Activated CD4-positive, alpha-beta T cell treated with anti-CD3 and anti-CD28 coated beads for 4 hours (primary cell): ENCODE measurements around the gene PSG11.
"Not testable (repeated sequence)": the region's sequence is repeated elsewhere in the genome, so short reads cannot be mapped to it uniquely, and the experiment has no call there.

ENCODE experiments used
- DNase-seq, 2 donors: peaks; one replicate each; pipeline ENCODE4 v3.0.0-alpha.2; 2020

PSG11 gene

DNA sequence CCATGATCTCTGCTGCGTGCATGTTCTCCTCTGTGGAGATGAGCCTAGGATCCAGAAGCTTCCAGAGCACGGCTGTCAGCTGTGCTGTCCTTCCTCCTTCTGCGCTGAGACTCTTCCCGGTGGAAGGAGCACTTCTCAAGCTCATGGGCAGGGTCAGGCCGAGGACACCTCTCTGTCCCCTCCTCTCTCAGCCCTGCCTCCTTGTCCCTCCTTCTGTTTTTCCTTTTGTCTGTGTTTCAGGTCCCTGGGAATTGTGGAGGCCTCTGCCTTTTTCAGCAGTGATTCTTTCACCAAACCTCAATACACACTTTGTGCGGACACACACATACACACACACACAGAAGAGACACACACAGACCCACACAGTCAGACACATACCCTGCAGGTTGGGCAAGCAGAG is at the start of gene PSG11:
Gene PSG11, minus strand, starts transcription at position 101 of the 400 bp plus-strand sequence. Its CDS starts 97 bp downstream, at position 4.
- not testable (repeated sequence) for DNase-seq

- DNase-seq, result not testable (repeated sequence)
Measured at GRCh38 chr19:43062418-43062817, 36.1 kb upstream of the PSG11 start.

DNA sequence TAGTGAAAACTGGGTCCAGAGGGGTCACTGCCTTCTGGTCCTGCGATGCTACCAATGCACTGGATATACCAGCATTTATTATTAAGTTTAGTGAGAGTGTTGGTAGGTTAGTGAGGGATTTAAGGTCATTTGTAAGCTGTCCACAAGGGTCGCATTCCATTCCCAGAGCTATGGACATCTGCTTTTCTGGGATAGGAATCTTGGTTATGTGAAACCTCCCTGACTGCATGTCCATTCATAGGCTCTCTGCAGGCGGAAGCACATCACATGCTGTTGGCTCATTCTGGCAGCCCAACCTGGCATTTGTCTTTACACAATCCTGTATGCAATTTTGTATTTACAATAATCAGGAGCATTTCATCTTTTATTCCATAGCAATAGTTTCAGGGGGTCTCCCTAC is 35.1 kb upstream of the PSG11 start:
- not testable (repeated sequence) for DNase-seq

DNA sequence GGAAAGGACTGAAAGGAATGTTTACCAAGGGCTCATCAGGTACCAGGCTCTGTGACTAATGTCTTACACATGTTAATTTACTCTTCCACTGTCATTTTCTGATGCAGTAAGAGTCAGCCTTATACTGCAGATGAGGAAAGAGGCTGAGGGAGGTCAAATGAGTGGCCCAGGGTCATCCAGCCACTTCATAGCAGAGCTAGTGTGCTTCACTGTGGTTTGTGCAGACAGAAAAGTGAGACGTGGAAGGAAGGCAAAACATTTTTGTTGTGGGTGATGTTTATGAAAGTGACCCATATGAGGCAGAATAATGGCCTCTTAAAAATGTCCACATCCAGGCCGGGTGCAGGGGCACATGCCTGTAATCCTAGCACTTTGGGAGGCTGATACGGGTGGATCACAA is 34.0 kb upstream of the PSG11 start:
- DNase-seq, result not testable (repeated sequence)

DNA sequence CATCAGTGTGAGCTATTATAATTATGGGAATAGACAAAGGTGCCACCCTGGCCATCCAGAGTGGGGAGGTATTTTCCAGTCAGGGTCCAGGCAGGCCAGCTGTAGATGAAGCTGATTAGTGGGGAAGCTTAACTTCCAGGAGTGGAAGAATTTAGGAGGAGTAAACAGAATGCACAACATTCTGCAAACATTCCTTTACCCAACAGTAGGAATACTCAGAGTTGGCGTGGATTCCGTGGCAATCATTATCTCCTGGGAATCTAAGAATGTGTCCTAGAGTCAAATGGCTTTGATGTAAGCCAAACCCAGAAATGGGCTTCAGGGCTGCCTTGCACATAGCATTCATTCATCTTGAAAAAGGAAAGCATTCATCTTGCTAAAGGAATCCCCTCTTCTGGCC is 33.2 kb upstream of the PSG11 start:
- DNase-seq, result not testable (repeated sequence)

- DNase-seq, result not testable (repeated sequence)
Measured at GRCh38 chr19:43058440-43058839, 32.2 kb upstream of the PSG11 start.

GRCh38 chr19:43047966-43048365 is 21.7 kb upstream of the PSG11 start:
- not testable (repeated sequence) for DNase-seq

GRCh38 chr19:43046578-43046977 is 20.3 kb upstream of the PSG11 start:
- not testable (repeated sequence) for DNase-seq

- not testable (repeated sequence) for DNase-seq
Measured at GRCh38 chr19:43043492-43044180, 17.4 kb upstream of the PSG11 start.

- DNase-seq, result not testable (repeated sequence)
Measured at GRCh38 chr19:43031645-43032044, 5.4 kb upstream of the PSG11 start.

GRCh38 chr19:43028866-43029265 is 2.6 kb upstream of the PSG11 start:
- no peak for DNase-seq

GRCh38 chr19:43027985-43028384 is 1.7 kb upstream of the PSG11 start:
- not testable (repeated sequence) for DNase-seq

DNA sequence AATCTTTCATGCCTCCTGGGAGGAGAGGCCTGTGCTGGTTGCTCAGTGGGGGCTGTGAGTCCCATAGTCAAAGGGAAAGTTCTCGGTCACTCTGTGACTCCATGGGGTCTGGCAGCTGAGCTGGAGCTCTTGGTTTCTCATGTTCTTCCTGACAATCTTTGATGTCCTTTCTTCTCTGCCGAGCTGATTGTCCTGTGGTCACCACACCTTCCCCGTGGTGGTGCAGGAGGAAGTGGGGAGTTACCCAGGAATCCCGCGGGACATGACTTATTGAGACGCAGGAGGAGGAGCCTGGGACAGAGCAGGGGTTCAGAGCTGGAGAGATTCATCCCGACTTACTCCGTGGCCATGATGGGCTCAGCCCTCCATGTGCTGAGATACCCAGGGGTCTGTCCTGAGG is 792 bp upstream of the PSG11 start:
- DNase-seq, result not testable (repeated sequence)

DNA sequence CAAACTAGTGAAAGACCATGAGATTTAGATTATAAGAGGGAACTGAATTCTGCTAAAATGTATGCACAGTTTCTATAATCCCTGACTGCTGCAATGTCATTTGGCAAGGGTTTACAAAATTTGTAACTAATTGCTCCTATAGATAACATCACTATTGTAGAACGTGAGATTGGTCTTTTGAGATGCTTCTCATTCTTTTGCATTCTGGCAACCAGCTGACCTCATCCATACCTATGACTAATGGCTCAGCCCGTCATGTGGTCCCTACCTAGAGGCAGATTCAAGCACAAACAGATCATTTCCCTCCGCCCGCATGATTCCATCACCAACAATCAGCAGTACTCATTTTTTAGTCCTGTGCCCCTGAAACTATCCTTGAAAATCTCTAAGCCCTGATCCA is 4.2 kb downstream of the PSG11 start:
- DNase-seq, result not testable (repeated sequence)

DNA sequence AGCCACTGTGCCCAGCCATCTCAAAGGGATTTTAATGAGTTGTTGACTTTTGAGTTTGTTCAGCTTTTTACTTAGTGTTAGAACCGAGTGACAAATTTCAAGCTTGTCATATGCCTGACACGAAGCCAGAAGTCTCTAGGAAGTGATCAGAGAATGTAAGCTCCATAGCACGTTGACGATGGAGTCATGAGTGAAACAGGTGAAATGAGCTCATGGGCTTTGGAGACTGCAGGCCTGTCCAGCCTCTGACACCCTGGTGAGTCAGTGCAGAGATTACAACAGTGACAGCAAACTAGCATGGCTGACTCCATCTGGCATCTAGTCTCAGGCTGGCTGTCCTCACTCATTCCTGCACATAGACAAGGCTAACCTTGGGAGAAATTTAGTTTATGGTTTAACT is 4.6 kb downstream of the PSG11 start:
- DNase-seq, result not testable (repeated sequence)

GRCh38 chr19:43019588-43019987 is 6.7 kb downstream of the PSG11 start:
- DNase-seq, result not testable (repeated sequence)

- not testable (repeated sequence) for DNase-seq
Measured at GRCh38 chr19:43005841-43006240, 20.4 kb downstream of the PSG11 start.

- DNase-seq, result not testable (repeated sequence)
Measured at GRCh38 chr19:43004846-43005245, 21.4 kb downstream of the PSG11 start.

DNA sequence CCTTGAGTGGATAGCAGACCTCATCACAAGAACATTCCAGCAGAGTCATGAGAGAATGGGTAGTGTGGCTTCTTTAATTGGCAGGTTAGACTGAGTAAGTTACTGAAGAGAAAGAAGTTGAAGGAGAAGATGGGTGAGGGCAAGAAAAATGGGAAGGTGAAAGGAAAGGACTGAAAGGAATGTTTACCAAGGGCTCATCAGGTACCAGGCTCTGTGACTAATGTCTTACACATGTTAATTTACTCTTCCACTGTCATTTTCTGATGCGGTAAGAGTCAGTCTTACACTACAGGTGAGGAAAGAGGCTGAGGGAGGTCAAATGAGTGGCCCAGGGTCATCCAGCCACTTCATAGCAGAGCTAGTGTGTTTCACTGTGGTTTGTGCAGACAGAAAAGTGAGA is 22.6 kb downstream of the PSG11 start:
- not testable (repeated sequence) for DNase-seq

DNA sequence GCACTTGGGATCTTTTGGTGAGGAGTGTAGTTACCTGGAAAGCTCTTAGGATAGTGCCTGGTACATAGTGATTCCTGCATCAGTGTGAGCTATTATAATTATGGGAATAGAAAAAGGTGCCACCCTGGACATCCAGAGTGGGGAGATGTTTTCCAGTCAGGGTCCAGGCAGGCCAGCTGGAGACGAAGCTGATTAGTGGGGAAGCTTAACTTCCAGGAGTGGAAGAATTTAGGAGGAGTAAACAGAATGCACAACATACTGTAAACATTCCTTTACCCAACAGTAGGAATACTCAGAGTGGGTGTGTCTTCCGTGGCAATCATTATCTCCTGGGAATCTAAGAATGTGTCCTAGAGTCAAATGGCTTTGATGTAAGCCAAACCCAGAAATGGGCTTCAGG is 23.3 kb downstream of the PSG11 start:
- DNase-seq, result not testable (repeated sequence)

DNA sequence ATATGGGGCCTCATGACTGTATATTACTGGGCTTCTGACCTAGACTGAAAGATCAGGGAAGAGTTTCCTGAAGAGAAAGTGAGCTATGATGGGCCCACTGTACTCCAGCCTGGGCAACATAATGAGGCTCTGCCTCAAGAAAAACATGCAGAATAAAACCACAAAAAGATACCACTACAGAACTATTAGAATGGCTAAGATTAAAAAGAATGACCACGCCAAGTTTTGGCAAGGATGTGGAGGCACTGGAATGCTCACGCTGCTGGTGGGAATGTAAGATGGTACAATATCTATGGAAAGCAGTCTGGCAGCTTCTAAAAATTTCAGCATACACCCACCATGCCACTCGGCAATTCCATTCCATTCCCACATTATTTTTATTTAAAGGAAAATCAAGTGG is 30.1 kb downstream of the PSG11 start:
- DNase-seq, result not testable (repeated sequence)

DNA sequence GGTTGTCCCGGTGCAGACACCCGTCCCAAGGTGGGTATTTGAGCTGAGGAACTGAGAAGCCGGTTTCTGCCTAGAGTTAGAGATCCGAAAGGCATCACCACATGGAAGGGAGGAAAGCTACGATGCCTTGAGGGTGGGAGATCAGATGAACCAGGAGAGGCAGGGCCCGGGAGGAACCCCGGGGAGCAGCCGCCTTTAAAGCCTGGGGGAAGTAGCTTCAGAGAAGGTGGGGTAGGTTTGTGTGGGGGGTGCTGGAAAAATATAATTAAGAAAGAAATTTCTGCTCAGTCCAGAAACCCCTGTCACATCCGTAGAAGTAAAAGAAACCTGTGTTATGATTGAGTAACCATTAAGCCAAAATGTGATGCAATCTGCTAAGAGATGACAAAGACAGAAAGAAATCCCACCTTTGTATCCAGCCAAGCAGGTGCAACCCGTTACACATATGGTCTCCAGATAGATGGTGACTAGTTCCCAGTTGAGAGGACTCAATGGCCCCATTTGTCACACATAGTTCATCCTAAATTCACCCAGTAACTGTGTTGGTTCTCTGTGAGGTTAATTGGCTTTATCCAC is 34.2 kb downstream of the PSG11 start:
- not testable (repeated sequence) for DNase-seq

- DNase-seq, result no peak
Measured at GRCh38 chr19:42989851-42990250, 36.4 kb downstream of the PSG11 start.

GRCh38 chr19:42989186-42989585 is 37.1 kb downstream of the PSG11 start:
- not testable (repeated sequence) for DNase-seq
